HG03439 (cell line): ENCODE measurements around the gene GBE1.
"Not testable (repeated sequence)": the region's sequence is repeated elsewhere in the genome, so short reads cannot be mapped to it uniquely, and the experiment has no call there.

ENCODE experiments used
- ATAC-seq: cut with Tn5 transposase; IDR thresholded peaks from one replicate; pipeline ENCODE4 v1.9.1; 2021; ENCODE audit warnings: mild to moderate bottlenecking, moderate library complexity; ENCODE audit not compliant: unreplicated experiment

GBE1 gene

DNA sequence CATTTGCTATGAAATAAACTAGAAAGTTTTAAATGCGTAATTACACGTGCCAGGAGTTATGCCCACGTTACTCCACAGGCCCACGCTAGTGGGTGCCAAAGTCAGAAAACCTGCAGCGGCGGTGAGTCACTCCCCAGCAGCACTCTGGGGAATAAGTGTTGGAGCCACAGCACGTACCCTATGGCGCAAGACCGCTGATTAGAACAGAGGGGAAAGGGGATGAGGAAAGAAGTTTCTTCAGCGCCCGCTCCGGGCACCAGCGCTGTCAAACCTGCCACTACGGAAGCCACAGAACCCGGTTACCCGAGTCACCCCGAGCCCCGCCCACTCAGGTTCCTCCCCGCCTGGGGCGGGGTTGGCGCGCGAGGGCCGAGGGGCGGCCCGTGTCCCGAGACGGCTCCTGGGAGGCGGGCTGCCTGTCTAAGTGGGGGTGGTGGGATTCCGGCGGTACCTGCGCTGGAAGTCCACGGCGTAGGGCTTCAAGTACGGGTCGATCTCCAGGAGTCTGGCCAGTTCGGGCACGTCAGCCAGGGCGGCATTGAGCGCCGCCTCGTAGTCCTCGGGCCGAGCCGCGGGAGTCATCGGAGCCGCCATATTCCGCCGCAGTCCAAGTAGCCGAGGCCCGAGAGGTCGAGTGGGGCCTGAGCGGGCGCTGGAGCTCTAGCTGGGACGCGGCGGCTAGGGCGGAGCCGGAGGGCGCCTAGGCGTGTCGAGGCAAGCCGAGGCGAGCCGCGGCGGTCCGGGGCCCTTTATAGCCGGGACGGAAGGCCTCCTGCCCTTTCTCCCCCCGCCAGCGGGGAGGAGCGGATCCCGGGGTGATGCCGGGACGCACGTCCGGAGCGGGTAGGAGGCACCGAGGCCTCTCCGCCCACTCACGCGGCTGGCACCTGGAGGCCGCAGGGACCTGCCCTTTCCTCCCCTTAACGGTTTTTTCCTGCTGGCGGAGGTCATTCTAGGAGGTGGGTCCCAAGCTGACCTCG is at the start of gene GBE1:
Gene GBE1 (minus strand): TSS at position 722 of the 980 bp plus-strand sequence. CDS start 128 bp downstream, at position 594.
- peak; percentile 94 for ATAC-seq

DNA sequence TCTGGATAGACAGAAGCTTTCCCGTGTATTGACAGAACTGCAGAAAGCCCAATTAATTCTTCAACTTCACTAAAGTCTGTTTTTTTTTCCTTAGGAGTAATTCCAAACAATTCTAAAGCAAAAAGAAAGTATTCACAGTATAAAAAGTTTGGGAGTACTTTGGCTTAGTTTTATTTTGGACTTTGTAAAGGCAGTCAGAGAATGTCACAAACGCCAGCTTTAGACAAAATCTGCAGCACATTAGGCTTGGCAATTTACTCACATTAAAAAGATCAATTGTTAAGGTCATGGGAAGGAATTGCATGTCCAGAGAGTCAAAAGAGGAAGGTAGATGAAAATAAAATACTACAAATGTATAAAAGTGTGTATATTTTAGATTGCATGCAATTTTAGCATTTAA is 47.5 kb upstream of the GBE1 start:
- no peak for ATAC-seq

DNA sequence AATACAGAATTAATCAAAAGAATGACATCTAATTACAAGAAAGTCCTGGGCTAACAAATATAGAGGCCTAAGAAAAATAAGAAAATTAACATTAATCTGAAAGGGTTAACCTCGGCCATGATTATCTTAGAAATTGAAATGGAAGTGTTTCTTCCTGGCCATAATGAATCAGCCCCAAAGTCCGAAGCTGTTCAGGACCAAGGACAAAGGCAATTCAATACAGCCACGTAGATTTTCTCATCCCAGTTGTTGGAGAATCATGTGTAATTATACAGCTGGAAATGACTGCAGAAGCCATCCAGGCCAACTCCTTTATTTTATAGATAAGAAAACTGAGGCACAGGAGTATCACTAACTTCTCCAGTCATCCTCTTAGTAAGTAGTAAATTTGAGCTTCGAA is 38.0 kb upstream of the GBE1 start:
- no peak for ATAC-seq

DNA sequence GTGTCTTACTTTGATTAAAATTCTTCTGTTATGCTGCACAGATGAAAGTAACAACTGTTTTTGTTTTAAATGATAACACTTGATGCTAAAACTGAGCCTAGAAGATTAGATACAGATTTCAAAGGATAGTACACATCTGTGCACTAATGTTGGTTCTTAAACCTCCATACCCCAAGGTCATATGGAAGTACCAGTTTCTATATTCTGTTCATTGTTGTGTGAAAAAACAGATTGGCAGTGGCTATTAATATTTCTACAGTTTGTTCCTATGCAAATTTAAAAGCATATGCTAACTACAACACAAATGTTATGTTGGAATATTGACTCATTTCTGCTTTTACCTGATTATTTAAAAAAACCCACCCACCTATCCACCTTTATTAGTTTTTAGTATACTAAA is 32.0 kb upstream of the GBE1 start:
- no peak for ATAC-seq

DNA sequence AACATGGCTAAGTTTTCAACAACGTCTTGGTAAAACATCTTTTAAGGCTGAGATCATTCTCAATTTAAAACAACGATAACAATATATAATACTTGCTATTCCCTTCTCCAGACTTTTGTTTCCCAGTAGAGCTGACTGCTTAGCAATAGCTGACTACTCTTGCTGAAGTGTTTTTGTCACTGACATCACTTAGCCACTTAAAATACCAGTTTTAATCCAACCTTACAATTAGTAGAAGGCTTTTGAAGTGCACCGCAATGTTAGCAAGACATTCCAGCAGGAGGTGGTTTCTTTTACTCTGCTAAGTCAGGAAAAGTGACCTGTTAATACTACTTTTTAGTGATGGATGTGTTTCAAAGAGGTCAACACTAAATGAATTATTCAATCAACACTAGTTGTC is 28.7 kb upstream of the GBE1 start:
- no peak for ATAC-seq

DNA sequence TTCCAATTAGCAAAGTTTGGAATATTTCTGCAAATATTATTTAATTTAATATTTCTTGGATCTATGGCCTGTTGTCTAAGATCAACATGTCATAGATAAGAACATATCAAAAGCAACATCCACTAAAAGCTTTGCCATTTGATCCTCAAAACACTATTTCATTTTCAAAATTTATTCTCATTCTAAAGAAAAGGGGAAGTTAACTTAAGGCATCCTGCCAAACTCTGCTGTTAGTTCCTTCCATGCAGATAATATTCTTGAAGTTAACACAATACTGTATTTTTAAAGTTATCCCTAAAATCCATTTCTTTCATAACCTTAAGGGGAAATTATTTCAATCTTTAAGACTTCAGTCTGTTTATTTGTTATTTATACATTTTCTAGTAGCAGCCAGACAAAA is 28.2 kb upstream of the GBE1 start:
- ATAC-seq: no peak

DNA sequence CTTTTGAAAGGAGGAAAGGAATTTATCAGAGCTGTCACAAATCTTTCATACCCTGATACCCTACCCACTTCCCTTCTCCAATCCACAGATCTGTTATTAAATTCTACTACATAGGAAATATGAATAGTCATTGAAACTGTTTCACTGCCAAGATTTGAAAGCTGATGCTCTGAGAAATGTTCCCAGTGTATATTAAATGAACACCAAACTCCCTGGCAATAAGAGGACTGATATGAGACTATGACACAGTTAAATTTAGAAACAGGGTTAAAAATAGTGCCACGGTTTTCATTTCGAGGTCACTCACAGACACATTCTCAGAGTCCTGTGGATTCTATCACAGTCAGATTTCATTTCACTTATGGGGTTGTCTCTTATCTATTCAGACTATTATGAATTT is 27.2 kb upstream of the GBE1 start:
- peak; percentile 64 for ATAC-seq

DNA sequence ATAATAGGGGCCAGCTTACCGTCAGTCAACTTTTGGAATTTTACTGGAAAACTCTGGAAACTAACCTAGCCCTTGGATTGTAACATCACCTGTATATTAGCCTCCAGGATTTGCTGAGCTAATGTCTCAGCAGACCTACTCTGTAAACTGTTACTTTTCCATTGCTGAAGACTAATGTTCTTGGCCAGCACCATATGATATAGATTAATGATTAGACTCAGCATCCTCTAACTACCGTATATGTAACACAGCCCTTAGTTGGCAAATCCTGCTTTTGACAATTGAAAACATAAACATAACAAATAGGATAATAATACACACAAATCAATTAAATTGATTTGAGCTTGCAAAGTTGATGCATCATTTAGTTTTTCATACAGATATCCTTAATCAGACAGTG is 26.6 kb upstream of the GBE1 start:
- no peak for ATAC-seq

DNA sequence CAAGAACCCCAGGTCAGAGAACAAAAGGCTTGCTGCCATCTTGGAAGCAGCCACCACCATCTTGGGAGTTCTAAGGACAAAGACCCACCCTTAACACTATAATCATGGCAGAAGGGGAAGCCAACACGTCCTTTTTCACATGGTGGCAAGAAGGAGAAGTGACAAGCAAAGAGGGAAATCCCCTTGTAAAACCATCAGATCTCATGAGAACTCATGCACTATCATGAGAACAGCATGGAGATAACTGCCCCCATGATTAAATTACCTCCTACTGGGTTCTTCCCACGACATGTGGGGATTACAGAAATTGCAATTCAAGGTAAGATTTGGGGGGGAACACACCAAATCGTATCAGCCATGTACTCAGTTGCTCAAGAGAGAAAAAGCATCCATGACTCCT is 21.1 kb upstream of the GBE1 start:
- ATAC-seq: no peak

DNA sequence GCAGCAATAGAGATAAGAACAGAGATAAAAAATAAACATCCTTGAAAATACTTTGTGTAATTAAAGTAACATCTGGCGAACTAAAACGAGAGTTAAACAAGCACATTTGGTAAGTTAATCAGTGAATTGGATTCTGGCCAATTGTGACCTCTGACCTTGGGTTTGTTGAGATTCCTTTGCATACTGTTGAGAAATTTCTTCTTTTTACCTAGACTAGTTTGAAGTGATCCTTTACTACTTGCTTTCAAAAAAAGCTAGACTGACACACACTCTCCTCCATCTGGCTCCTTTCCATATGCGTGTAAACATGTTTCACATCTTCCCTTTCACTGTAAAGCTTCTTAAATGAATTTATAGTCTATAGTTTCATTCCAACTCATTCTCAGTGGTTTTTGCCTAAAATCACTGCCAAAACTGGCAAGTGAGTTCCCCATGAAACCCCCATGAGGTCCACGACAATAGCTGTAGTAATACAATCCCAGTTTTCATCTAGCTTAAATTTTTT is 17.3 kb upstream of the GBE1 start:
- ATAC-seq: no peak

DNA sequence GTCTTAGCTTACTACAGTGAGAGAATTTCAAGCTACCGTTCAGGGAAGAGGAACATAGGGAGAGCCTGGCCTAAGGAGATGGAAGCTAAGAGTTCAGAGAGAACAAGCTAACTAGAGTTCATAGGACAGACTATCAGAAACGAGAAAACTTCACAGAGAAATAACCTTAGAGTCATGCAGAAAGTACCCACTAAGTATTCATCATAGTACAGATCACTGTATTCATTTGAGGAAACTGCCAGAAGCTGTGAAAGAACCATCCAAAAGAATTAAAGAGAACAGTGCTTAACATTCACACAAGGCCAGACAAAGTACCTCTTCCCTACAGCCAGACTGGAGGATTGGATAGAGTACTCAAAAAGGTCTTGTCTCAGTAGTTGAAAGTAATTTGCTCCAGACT is 15.2 kb upstream of the GBE1 start:
- no peak for ATAC-seq

DNA sequence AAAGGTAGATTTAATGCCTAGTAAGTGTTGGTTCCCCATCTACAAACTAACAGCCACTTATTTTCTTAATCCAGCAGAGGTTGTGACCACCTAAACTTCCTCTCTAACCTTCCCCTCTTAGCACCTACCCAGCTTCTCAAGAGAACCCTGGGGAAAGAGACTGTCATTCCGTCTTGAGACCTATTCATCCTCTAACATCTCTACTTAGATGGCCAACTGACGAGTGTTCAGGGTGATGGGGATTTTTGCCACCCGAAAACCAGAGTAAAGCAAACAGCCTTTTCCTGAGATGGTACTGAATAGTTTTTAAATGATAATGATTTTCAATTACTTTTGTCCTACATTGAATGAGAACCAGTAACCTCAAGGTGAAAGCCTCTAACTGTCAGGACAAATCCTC is 9.3 kb upstream of the GBE1 start:
- no peak for ATAC-seq

DNA sequence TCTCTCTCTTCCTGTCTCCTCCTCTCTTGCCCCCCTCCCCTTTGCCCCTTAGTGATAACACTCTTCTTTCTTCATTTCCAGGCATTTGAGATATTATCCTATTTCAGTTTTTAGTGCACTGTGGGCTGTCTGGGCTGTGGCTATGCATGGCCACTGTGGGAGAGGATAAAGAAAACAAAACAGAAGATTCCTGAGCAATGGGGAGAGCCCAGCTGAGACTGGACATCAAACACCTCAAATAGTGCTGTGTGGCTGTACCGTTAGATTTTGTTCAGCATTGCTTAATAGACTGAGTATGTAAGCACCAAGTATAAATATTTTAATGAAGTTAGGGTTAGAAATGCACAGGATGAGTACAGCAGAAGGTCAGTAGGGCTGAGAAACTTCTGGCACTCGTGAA is 7.9 kb upstream of the GBE1 start:
- ATAC-seq: no peak

DNA sequence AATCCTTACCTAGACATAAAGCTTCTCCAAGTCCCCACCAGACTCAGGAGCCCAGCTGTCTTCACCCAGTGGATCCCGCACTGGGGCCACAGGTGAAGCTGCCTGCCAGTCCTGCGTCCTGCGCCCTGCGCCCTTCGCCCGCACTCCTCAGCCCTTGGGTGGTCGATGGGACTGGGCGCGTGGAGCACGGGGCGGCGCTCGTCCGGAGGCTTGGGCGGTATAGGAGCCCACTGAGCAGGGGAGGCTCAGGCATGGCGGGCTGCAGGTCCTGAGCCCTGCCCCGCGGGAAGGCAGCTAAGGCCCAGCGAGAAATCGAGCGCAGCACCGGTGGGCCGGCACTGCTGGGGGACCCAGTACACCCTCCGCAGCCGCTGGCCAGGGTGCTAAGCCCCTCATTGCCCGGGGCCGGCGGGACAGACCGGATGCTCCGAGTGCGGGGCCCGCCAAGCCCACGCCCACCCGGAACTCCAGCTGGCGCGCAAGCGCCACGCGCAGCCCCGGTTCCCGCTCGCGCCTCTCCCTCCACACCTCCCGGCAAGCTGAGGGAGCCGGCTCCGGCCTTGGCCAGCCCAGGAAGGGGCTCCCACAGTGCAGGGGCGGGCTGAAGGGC is 5.9 kb upstream of the GBE1 start:
- ATAC-seq: not testable (repeated sequence)

DNA sequence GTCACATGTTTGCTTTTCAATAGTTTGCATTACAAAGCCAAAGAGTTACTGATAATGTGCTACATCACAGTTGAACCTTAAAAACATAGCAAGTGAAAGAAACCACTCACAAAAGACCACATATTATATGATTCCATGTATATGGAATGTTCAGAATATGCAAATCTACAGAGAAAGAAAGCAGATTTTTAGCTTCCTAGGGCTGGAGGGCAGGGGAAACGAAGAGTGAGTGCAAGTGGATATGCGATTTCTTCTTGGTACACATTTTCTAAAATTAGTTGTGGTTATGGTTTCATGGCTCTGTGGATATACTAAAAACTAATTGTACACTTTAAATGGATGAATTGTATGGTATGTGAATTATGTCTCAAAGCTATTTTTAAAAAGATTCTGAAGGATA is 4.0 kb upstream of the GBE1 start:
- ATAC-seq: no peak

DNA sequence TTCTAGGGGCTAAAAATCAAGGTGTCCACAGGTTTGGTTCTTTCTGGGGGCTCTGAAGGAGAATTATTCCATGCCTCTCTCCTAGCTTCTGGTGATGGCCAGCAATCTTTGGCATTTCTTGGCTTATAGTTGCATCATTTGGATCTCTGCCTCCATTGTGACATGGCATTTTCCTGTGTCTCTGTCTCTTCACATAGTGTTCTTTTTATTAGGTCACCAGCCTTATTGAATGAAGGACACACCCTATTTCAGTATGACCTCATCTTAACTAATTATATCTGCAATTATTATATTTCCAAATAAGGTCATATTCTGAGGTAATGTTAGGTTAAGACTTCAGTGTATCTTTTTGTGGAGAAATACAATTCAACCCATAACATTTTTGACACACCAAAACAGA is 3.2 kb upstream of the GBE1 start:
- ATAC-seq: no peak

DNA sequence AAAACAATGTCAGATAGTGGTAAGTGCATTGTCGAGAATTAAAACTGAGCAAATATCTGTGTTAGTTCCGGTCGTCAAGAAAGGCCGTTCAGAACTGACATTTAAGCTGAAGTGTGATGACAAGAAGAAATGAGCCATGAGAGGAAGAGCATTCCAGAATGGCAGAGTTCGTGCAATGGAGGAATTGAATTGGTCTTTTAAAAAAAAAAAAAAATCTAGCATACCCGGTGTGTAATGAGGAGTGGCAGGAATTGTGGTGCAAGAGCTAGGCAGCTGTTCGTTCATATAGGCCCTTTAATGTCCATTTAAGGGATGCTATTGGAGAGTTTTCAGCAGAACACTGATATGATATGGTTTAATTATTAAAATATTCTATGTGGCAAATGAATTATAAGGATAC is 2.6 kb upstream of the GBE1 start:
- no peak for ATAC-seq

DNA sequence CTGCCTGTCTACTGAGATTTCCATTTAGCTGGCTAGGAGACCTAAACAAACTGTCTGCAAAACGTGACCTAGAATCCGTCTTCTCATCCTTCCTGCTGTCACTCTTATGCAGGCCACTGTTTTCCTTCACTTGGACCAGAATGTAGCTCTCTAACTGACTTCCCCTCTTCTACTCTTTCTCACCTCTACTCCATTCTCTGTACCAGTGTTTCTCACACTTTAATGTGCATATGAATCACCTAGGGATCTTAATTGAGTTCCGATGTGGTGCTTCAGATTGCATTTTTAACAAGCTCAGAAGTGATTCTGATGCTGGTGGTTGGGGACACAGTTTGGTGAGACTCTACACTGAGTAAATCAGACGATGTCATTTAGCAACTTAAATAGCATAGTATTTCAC is 1.6 kb upstream of the GBE1 start:
- no peak for ATAC-seq

DNA sequence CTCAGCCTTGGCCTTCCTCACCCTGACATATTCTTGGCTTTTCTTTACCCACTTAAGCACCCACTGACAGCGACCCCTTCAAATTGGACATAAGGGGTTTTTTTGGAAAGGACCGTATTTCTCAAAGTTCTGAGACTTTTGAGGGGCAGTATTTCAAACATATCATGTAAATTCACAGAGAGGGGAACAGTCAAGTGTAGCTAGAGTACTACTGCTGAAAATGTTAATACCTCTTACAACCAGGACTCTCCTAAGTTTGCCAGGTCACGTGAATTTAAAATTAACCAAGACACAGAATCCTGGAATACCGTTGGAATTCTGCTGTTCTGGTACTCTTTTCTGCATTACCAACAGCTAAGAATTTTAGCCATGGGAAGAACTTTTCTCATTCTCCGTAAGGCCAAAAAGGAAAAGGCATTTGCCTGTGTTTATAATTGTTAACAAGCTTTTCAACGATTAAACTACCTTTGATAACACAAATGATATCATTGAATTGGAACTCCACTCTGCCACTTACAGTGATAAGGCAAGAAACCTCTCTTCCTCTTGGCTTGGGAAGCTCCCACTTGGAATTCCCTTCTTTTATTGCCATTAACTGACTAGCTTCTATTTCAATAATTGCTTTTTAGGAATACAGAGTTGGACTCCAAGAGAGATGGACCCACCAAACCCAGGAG is 597 bp upstream of the GBE1 start:
- no peak for ATAC-seq

DNA sequence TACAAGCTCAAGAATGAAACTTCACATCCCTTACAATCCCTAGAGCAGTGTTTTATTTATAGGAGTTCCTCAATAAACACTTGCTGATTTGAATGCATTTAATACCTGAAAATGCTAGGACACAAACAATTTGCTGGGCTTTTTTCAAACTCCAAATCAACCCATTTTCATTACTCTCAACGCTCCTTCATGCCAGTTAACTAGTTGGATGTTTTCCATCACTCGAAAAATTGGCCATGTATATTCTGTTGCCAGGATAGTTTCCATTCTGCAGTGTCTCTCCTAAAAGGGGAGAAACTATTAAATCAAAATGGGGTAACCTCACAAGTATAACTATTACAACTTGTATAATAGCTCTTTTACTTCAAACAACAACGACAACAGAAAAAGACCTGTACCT is 1.2 kb downstream of the GBE1 start:
- no peak for ATAC-seq

DNA sequence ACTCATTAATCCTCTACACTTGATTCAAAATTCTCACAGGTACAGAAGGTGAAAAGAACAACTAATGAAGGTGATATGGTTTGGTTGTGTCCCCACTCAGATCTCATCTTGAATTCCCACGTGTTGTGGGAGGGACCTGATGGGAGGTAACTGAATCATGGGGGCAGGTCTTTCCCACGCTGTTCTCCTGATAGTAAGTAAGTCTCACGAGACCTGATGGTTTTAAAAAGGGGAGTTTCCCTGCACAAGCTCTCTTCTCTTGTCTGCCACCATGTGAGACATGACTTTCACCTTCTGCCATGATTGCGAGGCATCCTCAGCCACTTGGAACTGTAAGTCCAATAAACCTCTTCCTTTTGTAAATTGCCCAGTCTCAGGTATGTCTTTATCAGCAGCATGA is 2.7 kb downstream of the GBE1 start:
- not testable (repeated sequence) for ATAC-seq

DNA sequence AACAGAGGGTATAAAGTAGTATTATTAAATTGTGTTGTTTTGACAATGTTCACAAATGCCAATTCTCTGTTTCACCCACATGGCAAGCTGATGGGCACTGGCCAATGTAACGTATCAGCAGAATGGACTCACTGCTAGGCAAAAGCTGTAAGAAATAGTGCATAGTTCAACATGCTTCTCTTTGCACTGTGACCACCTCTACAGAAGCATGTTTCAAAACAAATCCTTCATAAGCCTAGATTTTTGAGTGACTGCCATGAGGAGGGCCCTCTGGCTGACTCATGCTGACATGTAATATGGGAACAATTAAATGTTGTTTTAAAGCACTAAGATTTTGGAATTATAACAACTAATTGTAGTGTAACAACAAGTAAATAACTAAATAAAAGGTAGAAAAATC is 3.2 kb downstream of the GBE1 start:
- no peak for ATAC-seq
